Spinal cord (tissue), 10 donors: ENCODE measurements around the gene SCAMP4. TPM values are rescaled to one million over a fixed set of nuclear protein-coding genes. Genes with fewer than 3 reads are reported as not detected.
"Not testable (repeated sequence)": the region's sequence is repeated elsewhere in the genome, so short reads cannot be mapped to it uniquely, and the experiment has no call there.

Experiments
- DNase-seq, 6 donors: peaks; one replicate each; pipeline versions ENCODE4 v3.0.0 to v3.0.0-alpha.2; 2013 to 2015; ENCODE audit warnings: low spot score in 6 of 6, low read depth in 4 of 6
- H3K27ac ChIP-seq: one replicate; pipeline ENCODE4 v1.5.1; 2013; ENCODE audit warnings: low read depth, low read length, control low read depth
- H3K27me3 ChIP-seq: one replicate; pipeline ENCODE4 v1.6.1; 2013; ENCODE audit warnings: low read length; ENCODE audit not compliant: control insufficient read depth, insufficient read depth
- H3K36me3 ChIP-seq: one replicate; pipeline ENCODE4 v1.6.1; 2013; ENCODE audit warnings: low read length; ENCODE audit not compliant: control insufficient read depth, insufficient read depth
- H3K4me1 ChIP-seq: one replicate; pipeline ENCODE4 v1.6.1; 2013; ENCODE audit warnings: low read length; ENCODE audit not compliant: control insufficient read depth, insufficient read depth
- H3K4me3 ChIP-seq: one replicate; pipeline ENCODE4 v1.5.1; 2013; ENCODE audit warnings: low read depth, low read length, control low read depth
- H3K9me3 ChIP-seq: one replicate; pipeline ENCODE4 v1.6.1; 2013; ENCODE audit warnings: low read length; ENCODE audit not compliant: control insufficient read depth, insufficient read depth
- WGBS: methylation state at CpG from one replicate; pipeline ENCODE4 v1.1.5; 2013; ENCODE audit warnings: missing lambda C conversion rate; ENCODE audit not compliant: insufficient coverage; 5-methylcytosine and 5-hydroxymethylcytosine counted together
- polyA plus RNA-seq, 2 donors: library from polyadenylated mRNA; unstranded; fragments of 120-200 nt; gene quantifications; one replicate each; pipeline ENCODE4 v1.2.1, GENCODE V29; 2013; ENCODE audit not compliant: insufficient read length in 2 of 2
- total RNA-seq, 2 donors: library from RNA; depleted of rRNA in 1 of 2; stranded (reverse); fragments of 120-200 nt in 1 of 2; fragments of >200 nt in 1 of 2; gene quantifications; one replicate each; pipeline versions ENCODE4 v1.2.3 to v1.2.4, GENCODE V29; 2013 to 2014
- donor health status: healthy.

The SCAMP4 gene
- total and polyA plus RNA-seq, 4 donors, result 25.2 to 112 (median 66.6) TPM

DNA sequence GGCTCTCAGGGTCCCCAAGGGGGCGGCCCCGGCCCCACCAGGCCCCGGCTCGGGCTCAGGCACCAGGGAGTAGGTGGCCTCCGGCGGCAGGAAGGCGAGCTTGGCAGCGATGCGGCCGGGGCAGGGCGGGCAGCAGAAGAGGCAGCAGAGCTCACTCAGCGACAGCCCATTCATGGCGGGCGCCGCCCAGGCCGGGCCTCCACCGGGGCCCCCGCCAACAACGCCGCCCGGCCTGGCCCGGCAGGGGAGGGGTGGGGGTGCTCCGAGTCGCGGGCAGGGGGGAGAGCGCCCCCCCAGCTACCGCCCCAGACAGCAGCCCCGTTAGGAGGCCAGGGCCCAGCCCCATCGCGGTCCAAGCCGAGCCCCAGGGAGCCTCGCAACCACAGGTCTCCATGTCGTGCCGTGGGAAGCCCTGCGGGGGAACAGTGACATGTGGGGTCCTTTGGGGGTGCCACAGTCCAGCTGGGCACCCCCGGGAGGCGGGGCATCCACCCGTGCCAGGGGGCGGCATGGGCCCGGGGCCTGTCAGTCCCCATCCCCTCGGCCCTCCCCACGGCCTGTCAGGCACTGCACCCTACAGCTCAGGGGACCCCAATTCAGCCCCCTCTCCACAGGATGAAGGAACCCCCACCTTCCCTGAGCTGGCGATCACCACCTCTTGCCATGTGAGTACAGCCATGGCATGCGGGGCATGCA lies 23.7 kb upstream of the SCAMP4 start:
- Histone ChIP-seq H3K27ac (peak overlapping the region; percentile 73), H3K4me1 (peaks cover 55% of the 10 kb centered on the region), H3K36me3 (peaks cover 50% of the 10 kb centered on the region)
- not testable (repeated sequence) for H3K9me3 ChIP-seq, H3K27me3 ChIP-seq, DNase-seq, H3K4me3 ChIP-seq
- WGBS, result 74% methylated on average over 20 of the region's 44 CpGs

GRCh38 chr19:1882089-1882785 lies 23.0 kb upstream of the SCAMP4 start:
- H3K36me3 ChIP-seq, result peaks cover 48% of the 10 kb centered on the region
- peak overlapping the region; percentile 73 for H3K27ac ChIP-seq
- 60% methylated on average over 26 of the region's 31 CpGs for WGBS
- H3K9me3 ChIP-seq, result no peaks in the 10 kb centered on the region
- peaks cover 52% of the 10 kb centered on the region for H3K4me1 ChIP-seq
- H3K27me3 ChIP-seq, result no peaks in the 10 kb centered on the region
- no peak for DNase-seq
- no peak overlapping the region for H3K4me3 ChIP-seq

- 74% methylated on average over 25 of the region's 25 CpGs for WGBS
- H3K27me3 ChIP-seq, result no peaks in the 10 kb centered on the region
- H3K36me3 ChIP-seq, result peaks cover 46% of the 10 kb centered on the region
- peaks cover 52% of the 10 kb centered on the region for H3K4me1 ChIP-seq
- no peak for DNase-seq
- peak overlapping the region; percentile 73 for H3K27ac ChIP-seq
- no peaks in the 10 kb centered on the region for H3K9me3 ChIP-seq
- H3K4me3 ChIP-seq, result peak overlapping the region; percentile 89
These were observed 22.2 kb upstream of the SCAMP4 start for GRCh38 chr19:1882786-1883692.

- no peak for DNase-seq
- Histone ChIP-seq H3K4me1 (peaks cover 52% of the 10 kb centered on the region), H3K36me3 (peaks cover 41% of the 10 kb centered on the region), H3K27me3 (no peaks in the 10 kb centered on the region), H3K27ac (peak overlapping the region; percentile 86), H3K9me3 (no peaks in the 10 kb centered on the region), H3K4me3 (peak overlapping the region; percentile 89)
- WGBS, result 62% methylated on average over 7 of the region's 8 CpGs
These were observed 21.4 kb upstream of the SCAMP4 start for GRCh38 chr19:1883784-1884183.

GRCh38 chr19:1884291-1884718 lies 20.9 kb upstream of the SCAMP4 start:
- H3K4me1 ChIP-seq, result peaks cover 52% of the 10 kb centered on the region
- peak overlapping the region; percentile 89 for H3K4me3 ChIP-seq
- no peaks in the 10 kb centered on the region for H3K27me3 ChIP-seq
- 22% methylated on average over 11 of the region's 11 CpGs for WGBS
- H3K9me3 ChIP-seq, result no peaks in the 10 kb centered on the region
- peaks cover 36% of the 10 kb centered on the region for H3K36me3 ChIP-seq
- no peak for DNase-seq
- H3K27ac ChIP-seq, result peak overlapping the region; percentile 86

DNA sequence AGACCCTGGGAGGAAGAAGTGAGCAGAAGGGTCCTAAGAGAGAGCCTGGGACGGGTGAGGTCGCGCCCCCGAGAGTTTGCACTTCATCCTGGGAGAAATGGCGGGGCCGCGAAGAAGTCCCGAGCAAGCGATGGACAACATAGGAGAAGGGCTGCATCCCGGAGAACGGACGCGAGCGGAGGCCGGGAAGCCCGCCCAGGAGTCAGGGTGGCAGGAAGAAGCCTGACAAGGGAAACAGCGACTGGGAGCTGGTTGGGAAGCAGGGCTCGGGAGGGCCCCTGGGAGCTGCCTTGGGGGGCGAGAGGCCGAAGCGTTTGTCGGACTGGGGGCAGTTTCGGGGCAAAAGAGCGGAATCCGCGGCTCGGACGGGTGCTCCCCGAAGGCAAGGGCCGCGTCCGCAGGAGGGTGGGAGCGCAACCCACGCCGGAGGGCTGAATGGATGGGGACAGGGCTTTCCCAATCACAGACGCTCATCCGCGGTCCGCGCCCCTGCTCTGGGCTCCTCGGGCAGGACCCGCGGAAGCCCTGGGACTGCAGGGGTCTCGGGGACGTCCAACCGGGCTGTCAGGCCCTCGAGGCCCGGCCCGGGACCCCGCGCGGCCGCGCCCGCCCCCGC lies 20.4 kb upstream of the SCAMP4 start:
- Histone ChIP-seq H3K9me3 (no peaks in the 10 kb centered on the region), H3K4me3 (peak overlapping the region; percentile 89), H3K4me1 (peaks cover 52% of the 10 kb centered on the region), H3K36me3 (peaks cover 36% of the 10 kb centered on the region), H3K27me3 (no peaks in the 10 kb centered on the region), H3K27ac (peak overlapping the region; percentile 86)
- WGBS, result under 1% methylated on average over 56 of the region's 56 CpGs
- DNase-seq, result no peak

DNA sequence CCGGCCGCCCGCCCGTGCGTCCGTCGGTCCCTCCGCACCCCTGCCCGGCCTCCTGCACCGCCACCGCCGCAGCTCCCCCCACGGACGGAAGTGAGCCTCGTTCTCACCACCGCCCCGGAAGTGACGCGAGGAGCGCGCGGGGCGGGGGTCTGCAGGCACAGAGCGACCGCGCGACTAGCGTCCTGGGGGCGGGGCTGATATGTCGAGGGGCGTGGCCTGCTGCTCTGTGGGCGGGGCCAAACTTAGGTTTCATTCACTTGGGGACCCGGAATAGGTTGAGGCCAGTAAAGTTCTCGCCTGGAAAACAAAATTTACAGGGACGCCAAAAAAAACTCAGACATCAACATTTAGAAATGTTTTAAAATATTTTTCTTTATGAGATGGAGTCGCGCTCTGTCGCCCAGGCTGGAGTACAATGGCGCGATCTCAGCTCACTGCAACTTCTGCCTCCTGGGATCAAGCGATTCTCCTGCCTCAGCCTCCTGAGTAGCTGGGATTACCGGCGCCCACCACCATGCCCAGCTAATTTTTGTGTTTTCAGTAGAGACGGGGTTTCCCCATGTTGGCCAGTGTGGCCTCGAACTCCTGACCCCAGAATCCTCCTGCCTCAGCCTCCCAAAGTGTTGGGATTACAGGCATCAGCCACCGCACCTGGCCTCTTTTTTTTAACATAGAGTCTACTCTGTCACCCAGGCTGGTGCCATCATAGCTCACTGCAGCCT lies 19.6 kb upstream of the SCAMP4 start, which contains the start of gene ABHD17A:
TSS of gene ABHD17A (minus strand) at position 99 of the 722 bp plus-strand sequence. CDS start 3,930 bp downstream, outside the sequence.
- peaks cover 45% of the 10 kb centered on the region for H3K4me1 ChIP-seq
- not testable (repeated sequence) for H3K9me3 ChIP-seq, H3K27me3 ChIP-seq
- H3K27ac ChIP-seq, result peak within 1 kb of the TSS; percentile 86
- WGBS, result 20% methylated on average over 43 of the region's 46 CpGs
- peaks cover 28% of the 10 kb centered on the region for H3K36me3 ChIP-seq
- peak; percentile 79 to 97 (median 86) for DNase-seq
- H3K4me3 ChIP-seq, result peak within 1 kb of the TSS; percentile 89

- peaks cover 39% of the 10 kb centered on the region for H3K4me1 ChIP-seq
- not testable (repeated sequence) for H3K27me3 ChIP-seq, H3K27ac ChIP-seq, DNase-seq, H3K4me3 ChIP-seq, H3K9me3 ChIP-seq
- peaks cover 22% of the 10 kb centered on the region for H3K36me3 ChIP-seq
- WGBS, result 97% methylated on average over 5 of the region's 15 CpGs
These were observed 18.8 kb upstream of the SCAMP4 start for GRCh38 chr19:1886360-1886759.
